ENCODE measurements around the gene FGG.

- TF ChIP-seq POLR2A (IDR thresholded peaks at IDR 0.05; ENCODE audit: low read depth, low read length) = no peak
- TF ChIP-seq RELB (IDR thresholded peaks at IDR 0.05; ENCODE audit: low read depth) = no peak
- TF ChIP-seq ELK1 (IDR thresholded peaks at IDR 0.05; ENCODE audit: low read depth, low read length) = no peak
- no peak for TF ChIP-seq CTCF (IDR thresholded peaks at IDR 0.05 in 2 of 3, conservative IDR thresholded peaks at IDR 0.05 in 1 of 3; ENCODE audit: control insufficient read depth in 2 of 3, extremely low read depth in 1 of 3, insufficient read depth in 1 of 3, low read depth in 3 of 3, low read length in 3 of 3)
- no peak for TF ChIP-seq ZNF274 (IDR thresholded peaks at IDR 0.05; ENCODE audit: insufficient read depth, insufficient read length)
- no peak for TF ChIP-seq SUZ12 (IDR thresholded peaks at IDR 0.05; ENCODE audit: unreplicated experiment)
- TF ChIP-seq ZNF687 (IDR thresholded peaks at IDR 0.05) = no peak
Measured at GRCh38 chr4:154623436-154623835, 11.0 kb upstream of the FGG start.

Data from GM12878 (cell line).